ENCODE results near the gene UBL7.

- TF ChIP-seq EP300 (IDR thresholded peaks at IDR 0.05; ENCODE audit: low read depth) (no peak), CTCF (IDR thresholded peaks at IDR 0.05) (no peak)
These were observed 27.8 kb upstream of the UBL7 start for GRCh38 chr15:74488776-74489175.
